ENCODE results near the gene CDH13.

GRCh38 chr16:83031524-83031923, 404.8 kb downstream of the CDH13 start:
- TF ChIP-seq CTCF (IDR thresholded peaks at IDR 0.05 in 4 of 5, conservative IDR thresholded peaks at IDR 0.05 in 1 of 5) (no peak), POLR2A (IDR thresholded peaks at IDR 0.05) (no peak)
